HCT116 (cell line): ENCODE results near the gene OR4S1. TPM values are rescaled to one million over a fixed set of nuclear protein-coding genes. Genes with fewer than 3 reads are reported as not detected.

Source experiments
- ATAC-seq: fragments of 200-7000 bp; cut with Tn5 transposase; 2 replicates; pipeline ENCODE4 v1.9.1; 2020; ENCODE audit warnings: mild to moderate bottlenecking, moderate library complexity
- BruUV-seq: library from RNA; stranded (reverse); fragments of 400-500 nt; replicated peaks from 2 replicates; lab custom pipeline; 2021; lab: Mats Ljungman, UMichigan
- CTCF ChIA-PET: fragments of 300-600 bp; sonication (Branson Sonifier 250); formaldehyde crosslinking; loops from one replicate; lab custom pipeline; 2021; ENCODE audit warnings: antibody characterized with exemption; lab: Charles Lee
- POLR2A ChIA-PET: fragments of 300-600, 350-600 bp; sonication (Branson Sonifier 250); formaldehyde crosslinking; loops from one replicate; lab custom pipeline; 2021; ENCODE audit warnings: antibody characterized with exemption; lab: Charles Lee
- RAD21 ChIA-PET, 2 experiments: fragments of 300-600 bp; sonication (Branson Sonifier 250); formaldehyde crosslinking; loops; one replicate each; lab custom pipeline; 2023; ENCODE audit warnings: low total read pairs in 2 of 2; ENCODE audit not compliant: uncharacterized antibody in 2 of 2, unreplicated experiment in 2 of 2, low non-redundant PET in 1 of 2; lab: Charles Lee
- DNase-seq: peaks from one replicate; pipeline ENCODE4 v3.0.0-alpha.2; 2010; ENCODE audit warnings: low read depth, low spot score
- H2AFZ ChIP-seq: fragments of 200-600 bp; shearing (Covaris generic), sonication (generic); 2 replicates; pipeline ENCODE4 v1.6.1; 2017; ENCODE audit warnings: low read depth, mixed run types, mixed read lengths, antibody characterized with exemption, low read length; ENCODE audit not compliant: poor library complexity, severe bottlenecking
- H3K27ac ChIP-seq: 2 replicates; pipeline ENCODE4 v1.5.1; 2012; ENCODE audit warnings: low read depth, low read length
- H3K27me3 ChIP-seq: fragments of 200-600 bp; sonication (generic); 2 replicates; pipeline ENCODE4 v1.6.1; 2016; ENCODE audit warnings: mixed run types, low read length, mixed read lengths; ENCODE audit not compliant: insufficient read depth
- H3K36me3 ChIP-seq, 2 experiments: fragments of 200-500 bp in 1 of 2; fragments of 200-600 bp in 1 of 2; sonication (Bioruptor generic) in 1 of 2; sonication (generic) in 1 of 2; 2 replicates each; pipeline versions ENCODE4 v1.5.1 to v1.6.1; 2014 to 2016; ENCODE audit warnings: low read length in 2 of 2, inconsistent platforms in 1 of 2, mixed read lengths in 1 of 2, mixed run types in 1 of 2; ENCODE audit not compliant: insufficient read depth in 2 of 2, control insufficient read depth in 1 of 2
- H3K4me1 ChIP-seq, 2 experiments: fragments of 200-600 bp in 1 of 2; sonication (generic) in 1 of 2; 2 replicates each; pipeline versions ENCODE4 v1.5.1 to v1.6.1; 2012 to 2017; ENCODE audit warnings: low read length in 2 of 2, inconsistent platforms in 1 of 2, mild to moderate bottlenecking in 1 of 2, mixed read lengths in 1 of 2, mixed run types in 1 of 2, moderate library complexity in 1 of 2; ENCODE audit not compliant: insufficient read depth in 2 of 2, control insufficient read depth in 1 of 2
- H3K4me2 ChIP-seq: fragments of 200-600 bp; sonication (generic); 2 replicates; pipeline ENCODE4 v1.6.1; 2017; ENCODE audit warnings: mixed run types, low read length, mixed read lengths
- H3K4me3 ChIP-seq, 2 experiments: fragments of 200-600 bp in 1 of 2; sonication (generic) in 1 of 2; replicated peaks in 1 of 2; 2 replicates each; pipeline ENCODE4 v1.5.1; 2011 to 2016; ENCODE audit warnings: low read length in 2 of 2, control low read depth in 1 of 2, low read depth in 1 of 2, mild to moderate bottlenecking in 1 of 2, mixed read lengths in 1 of 2, mixed run types in 1 of 2
- H3K79me2 ChIP-seq: fragments of 200-600 bp; sonication (generic); 2 replicates; pipeline ENCODE4 v1.6.1; 2017; ENCODE audit warnings: mild to moderate bottlenecking, mixed run types, low read length, moderate library complexity, mixed read lengths; ENCODE audit not compliant: insufficient read depth
- H3K9ac ChIP-seq: fragments of 200-600 bp; sonication (generic); 2 replicates; pipeline ENCODE4 v1.6.1; 2016; ENCODE audit warnings: low read length, mixed read lengths
- H3K9me2 ChIP-seq: fragments of 200-600 bp; sonication (generic), shearing (Covaris generic); 2 replicates; pipeline ENCODE4 v1.6.1; 2017; ENCODE audit warnings: mixed run types, mild to moderate bottlenecking, moderate library complexity; ENCODE audit not compliant: insufficient read depth
- H3K9me3 ChIP-seq, 2 experiments: fragments of 200-500 bp in 1 of 2; fragments of 200-600 bp in 1 of 2; sonication (Bioruptor generic) in 1 of 2; sonication (generic) in 1 of 2; 2 replicates each; pipeline ENCODE4 v1.6.1; 2014 to 2017; ENCODE audit warnings: low read length in 2 of 2, mixed read lengths in 2 of 2, inconsistent platforms in 1 of 2, low read depth in 1 of 2, mild to moderate bottlenecking in 1 of 2, mixed run types in 1 of 2, moderate library complexity in 1 of 2; ENCODE audit not compliant: control insufficient read depth in 1 of 2, insufficient read depth in 1 of 2
- H4K20me1 ChIP-seq: fragments of 200-600 bp; sonication (generic), shearing (Covaris generic); 2 replicates; pipeline ENCODE4 v1.6.1; 2017; ENCODE audit warnings: mixed run types, mild to moderate bottlenecking, moderate library complexity; ENCODE audit not compliant: insufficient read depth
- ELF1 ChIP-seq: IDR thresholded peaks from 2 replicates; pipeline ENCODE4 v1.6.1; 2012; ENCODE audit warnings: low read depth, borderline replicate concordance
- EZH2 ChIP-seq: fragments of 200-600 bp; sonication (generic); IDR thresholded peaks from 2 replicates; pipeline ENCODE4 v1.6.1; 2017; ENCODE audit warnings: antibody characterized with exemption, mixed run types
- EZH2phosphoT487 ChIP-seq: fragments of 200-600 bp; IDR thresholded peaks from 2 replicates; pipeline ENCODE4 v1.6.1; 2018; ENCODE audit warnings: antibody characterized with exemption, borderline replicate concordance
- FOSL1 ChIP-seq: IDR thresholded peaks from 2 replicates; pipeline ENCODE4 v1.6.1; 2012; ENCODE audit warnings: low read depth
- JUND ChIP-seq: IDR thresholded peaks from 2 replicates; pipeline ENCODE4 v1.6.1; 2012
- RAD21 ChIP-seq: IDR thresholded peaks from 2 replicates; pipeline ENCODE4 v1.6.1; 2012; ENCODE audit warnings: low read depth, mild to moderate bottlenecking
- SIN3A ChIP-seq: IDR thresholded peaks from 2 replicates; pipeline ENCODE4 v1.6.1; 2012; ENCODE audit warnings: low read depth
- SRF ChIP-seq: IDR thresholded peaks from 2 replicates; pipeline ENCODE4 v1.6.1; 2012; ENCODE audit warnings: low read depth
- TCF7L2 ChIP-seq: IDR thresholded peaks from 2 replicates; pipeline ENCODE4 v1.7.0; 2011; ENCODE audit warnings: borderline replicate concordance, inconsistent platforms; ENCODE audit not compliant: insufficient read depth, insufficient read length; ENCODE audit errors: extremely low read depth
- intact Hi-C: fragments of 100-400 bp; cut with micrococcal nuclease; formaldehyde crosslinking; loops from 2 replicates; pipeline ENCODE4 v1.10.0; 2022
- total RNA-seq: library from RNA; stranded (reverse); gene quantifications from one replicate; pipeline ENCODE4 v1.2.1, GENCODE V29; 2021; ENCODE audit not compliant: unreplicated experiment
- TF ChIP-seq, protein P1 (sequence below): IDR thresholded peaks from 2 replicates; pipeline ENCODE4 v1.6.1; 2012
- TF ChIP-seq, protein P2 (sequence below): IDR thresholded peaks from 2 replicates; pipeline ENCODE4 v1.6.1; 2012; ENCODE audit warnings: low read depth
- TF ChIP-seq, protein P3 (sequence below), 3 experiments: fragments of 200-600 bp in 1 of 3; sonication (generic) in 1 of 3; IDR thresholded peaks in 2 of 3; conservative IDR thresholded peaks in 1 of 3; 2 replicates each; pipeline ENCODE4 v1.5.1; 2012 to 2017; ENCODE audit warnings: low read depth in 2 of 3, low read length in 2 of 3, antibody characterized with exemption in 1 of 3, borderline replicate concordance in 1 of 3, control low read depth in 1 of 3, mild to moderate bottlenecking in 1 of 3, mixed read lengths in 1 of 3, mixed run types in 1 of 3, moderate library complexity in 1 of 3; ENCODE audit not compliant: insufficient read depth in 1 of 3
- TF ChIP-seq, protein P4 (sequence below): IDR thresholded peaks from 2 replicates; pipeline ENCODE4 v1.6.1; 2011; ENCODE audit warnings: mild to moderate bottlenecking, low read length, moderate library complexity; ENCODE audit not compliant: insufficient replicate concordance; ENCODE audit errors: extremely low read depth

The OR4S1 gene
- total RNA-seq, 1 experiment from 2014 or later, result not detected

DNA sequence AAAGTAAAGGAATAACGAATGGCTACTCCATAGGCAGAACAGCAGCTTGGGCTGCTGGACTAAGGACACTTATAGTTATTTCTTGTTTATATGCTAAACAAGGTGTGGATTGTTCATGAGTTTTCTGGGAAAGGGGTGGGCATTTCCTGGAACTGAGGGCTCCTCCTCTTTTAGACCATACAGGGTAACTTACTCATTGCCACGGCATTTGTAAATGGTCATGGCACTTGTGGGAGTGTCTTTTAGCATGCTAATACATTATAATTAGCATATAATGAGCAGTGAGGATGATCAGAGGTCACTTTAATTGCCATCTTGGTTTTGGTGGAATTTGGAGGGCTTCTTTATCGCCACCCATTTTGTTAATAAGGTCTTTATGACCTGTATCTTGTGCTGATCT, 35.4 kb upstream of the OR4S1 start:
- no peak overlapping the region for H3K9ac ChIP-seq
- H3K4me1 ChIP-seq, result no peaks in the 10 kb centered on the region
- no peak overlapping the region for H3K4me2 ChIP-seq
- H3K9me2 ChIP-seq, result no peaks in the 10 kb centered on the region
- no peak overlapping the region for H3K27ac ChIP-seq
- ChIA-PET RAD21 (no interaction called here), POLR2A (no interaction called here), CTCF (no interaction called here)
- no peaks in the 10 kb centered on the region for H3K9me3 ChIP-seq
- H2AFZ ChIP-seq, result no peak overlapping the region
- no peaks in the 10 kb centered on the region for H4K20me1 ChIP-seq
- no peaks in the 10 kb centered on the region for H3K79me2 ChIP-seq
- no peaks in the 10 kb centered on the region for H3K27me3 ChIP-seq
- intact Hi-C loops, result no loop called here
- ATAC-seq (no peak), DNase-seq (no peak)
- H3K36me3 ChIP-seq, result no peaks in the 10 kb centered on the region
- TF ChIP-seq, protein P1, sequence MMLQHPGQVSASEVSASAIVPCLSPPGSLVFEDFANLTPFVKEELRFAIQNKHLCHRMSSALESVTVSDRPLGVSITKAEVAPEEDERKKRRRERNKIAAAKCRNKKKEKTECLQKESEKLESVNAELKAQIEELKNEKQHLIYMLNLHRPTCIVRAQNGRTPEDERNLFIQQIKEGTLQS, result no peak
- TF ChIP-seq SIN3A, result no peak
- no peak for TF ChIP-seq JUND
- no peak for TF ChIP-seq RAD21
- TF ChIP-seq, protein P2, sequence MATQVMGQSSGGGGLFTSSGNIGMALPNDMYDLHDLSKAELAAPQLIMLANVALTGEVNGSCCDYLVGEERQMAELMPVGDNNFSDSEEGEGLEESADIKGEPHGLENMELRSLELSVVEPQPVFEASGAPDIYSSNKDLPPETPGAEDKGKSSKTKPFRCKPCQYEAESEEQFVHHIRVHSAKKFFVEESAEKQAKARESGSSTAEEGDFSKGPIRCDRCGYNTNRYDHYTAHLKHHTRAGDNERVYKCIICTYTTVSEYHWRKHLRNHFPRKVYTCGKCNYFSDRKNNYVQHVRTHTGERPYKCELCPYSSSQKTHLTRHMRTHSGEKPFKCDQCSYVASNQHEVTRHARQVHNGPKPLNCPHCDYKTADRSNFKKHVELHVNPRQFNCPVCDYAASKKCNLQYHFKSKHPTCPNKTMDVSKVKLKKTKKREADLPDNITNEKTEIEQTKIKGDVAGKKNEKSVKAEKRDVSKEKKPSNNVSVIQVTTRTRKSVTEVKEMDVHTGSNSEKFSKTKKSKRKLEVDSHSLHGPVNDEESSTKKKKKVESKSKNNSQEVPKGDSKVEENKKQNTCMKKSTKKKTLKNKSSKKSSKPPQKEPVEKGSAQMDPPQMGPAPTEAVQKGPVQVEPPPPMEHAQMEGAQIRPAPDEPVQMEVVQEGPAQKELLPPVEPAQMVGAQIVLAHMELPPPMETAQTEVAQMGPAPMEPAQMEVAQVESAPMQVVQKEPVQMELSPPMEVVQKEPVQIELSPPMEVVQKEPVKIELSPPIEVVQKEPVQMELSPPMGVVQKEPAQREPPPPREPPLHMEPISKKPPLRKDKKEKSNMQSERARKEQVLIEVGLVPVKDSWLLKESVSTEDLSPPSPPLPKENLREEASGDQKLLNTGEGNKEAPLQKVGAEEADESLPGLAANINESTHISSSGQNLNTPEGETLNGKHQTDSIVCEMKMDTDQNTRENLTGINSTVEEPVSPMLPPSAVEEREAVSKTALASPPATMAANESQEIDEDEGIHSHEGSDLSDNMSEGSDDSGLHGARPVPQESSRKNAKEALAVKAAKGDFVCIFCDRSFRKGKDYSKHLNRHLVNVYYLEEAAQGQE, result no peak
- BruUV-seq, result no TSS peak
- no peak overlapping the region for H3K4me3 ChIP-seq

DNA sequence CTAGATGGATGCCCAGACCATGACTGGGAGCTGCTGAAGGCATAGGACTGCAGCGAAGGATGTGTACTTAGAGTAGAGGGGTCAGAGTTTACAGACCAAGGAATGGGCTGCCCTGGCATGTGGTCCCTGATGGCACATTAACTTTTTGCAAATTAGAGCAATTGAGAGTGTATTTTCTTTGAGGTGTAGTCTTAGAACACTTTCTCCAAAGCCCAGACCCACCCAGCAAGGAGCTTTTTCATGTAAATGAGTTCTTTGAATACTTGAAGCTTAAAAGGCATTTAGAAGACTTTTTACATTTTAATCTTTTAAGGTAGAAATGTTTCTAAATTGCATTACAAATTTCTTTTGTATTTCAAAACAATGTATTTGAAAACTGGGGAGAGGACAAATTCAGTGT, 33.4 kb upstream of the OR4S1 start:
- Histone ChIP-seq H3K9me3 (no peaks in the 10 kb centered on the region), H3K27ac (no peak overlapping the region), H3K4me3 (no peak overlapping the region), H3K4me1 (no peaks in the 10 kb centered on the region), H3K36me3 (no peaks in the 10 kb centered on the region), H4K20me1 (no peaks in the 10 kb centered on the region), H3K79me2 (no peaks in the 10 kb centered on the region), H2AFZ (no peak overlapping the region), H3K27me3 (no peaks in the 10 kb centered on the region), H3K9me2 (no peaks in the 10 kb centered on the region), H3K9ac (no peak overlapping the region), H3K4me2 (no peak overlapping the region)
- RAD21 ChIA-PET, result no interaction called here
- BruUV-seq, result no TSS peak
- DNase-seq (no peak), ATAC-seq (no peak)
- intact Hi-C loops, result no loop called here
- TF ChIP-seq EZH2phosphoT487 (no peak), JUND (no peak), ELF1 (no peak), SRF (no peak), RAD21 (no peak), TCF7L2 (no peak), FOSL1 (no peak), EZH2 (no peak)
- TF ChIP-seq, protein P3, sequence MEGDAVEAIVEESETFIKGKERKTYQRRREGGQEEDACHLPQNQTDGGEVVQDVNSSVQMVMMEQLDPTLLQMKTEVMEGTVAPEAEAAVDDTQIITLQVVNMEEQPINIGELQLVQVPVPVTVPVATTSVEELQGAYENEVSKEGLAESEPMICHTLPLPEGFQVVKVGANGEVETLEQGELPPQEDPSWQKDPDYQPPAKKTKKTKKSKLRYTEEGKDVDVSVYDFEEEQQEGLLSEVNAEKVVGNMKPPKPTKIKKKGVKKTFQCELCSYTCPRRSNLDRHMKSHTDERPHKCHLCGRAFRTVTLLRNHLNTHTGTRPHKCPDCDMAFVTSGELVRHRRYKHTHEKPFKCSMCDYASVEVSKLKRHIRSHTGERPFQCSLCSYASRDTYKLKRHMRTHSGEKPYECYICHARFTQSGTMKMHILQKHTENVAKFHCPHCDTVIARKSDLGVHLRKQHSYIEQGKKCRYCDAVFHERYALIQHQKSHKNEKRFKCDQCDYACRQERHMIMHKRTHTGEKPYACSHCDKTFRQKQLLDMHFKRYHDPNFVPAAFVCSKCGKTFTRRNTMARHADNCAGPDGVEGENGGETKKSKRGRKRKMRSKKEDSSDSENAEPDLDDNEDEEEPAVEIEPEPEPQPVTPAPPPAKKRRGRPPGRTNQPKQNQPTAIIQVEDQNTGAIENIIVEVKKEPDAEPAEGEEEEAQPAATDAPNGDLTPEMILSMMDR (IDR thresholded peaks at IDR 0.05 in 2 of 3, conservative IDR thresholded peaks at IDR 0.05 in 1 of 3; ENCODE audit: borderline replicate concordance in 1 of 3, insufficient read depth in 1 of 3, low read depth in 2 of 3, low read length in 2 of 3), result no peak
- TF ChIP-seq, protein P4, sequence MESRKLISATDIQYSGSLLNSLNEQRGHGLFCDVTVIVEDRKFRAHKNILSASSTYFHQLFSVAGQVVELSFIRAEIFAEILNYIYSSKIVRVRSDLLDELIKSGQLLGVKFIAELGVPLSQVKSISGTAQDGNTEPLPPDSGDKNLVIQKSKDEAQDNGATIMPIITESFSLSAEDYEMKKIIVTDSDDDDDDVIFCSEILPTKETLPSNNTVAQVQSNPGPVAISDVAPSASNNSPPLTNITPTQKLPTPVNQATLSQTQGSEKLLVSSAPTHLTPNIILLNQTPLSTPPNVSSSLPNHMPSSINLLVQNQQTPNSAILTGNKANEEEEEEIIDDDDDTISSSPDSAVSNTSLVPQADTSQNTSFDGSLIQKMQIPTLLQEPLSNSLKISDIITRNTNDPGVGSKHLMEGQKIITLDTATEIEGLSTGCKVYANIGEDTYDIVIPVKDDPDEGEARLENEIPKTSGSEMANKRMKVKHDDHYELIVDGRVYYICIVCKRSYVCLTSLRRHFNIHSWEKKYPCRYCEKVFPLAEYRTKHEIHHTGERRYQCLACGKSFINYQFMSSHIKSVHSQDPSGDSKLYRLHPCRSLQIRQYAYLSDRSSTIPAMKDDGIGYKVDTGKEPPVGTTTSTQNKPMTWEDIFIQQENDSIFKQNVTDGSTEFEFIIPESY, result no peak
- POLR2A ChIA-PET, result no interaction called here
- CTCF ChIA-PET, result no interaction called here
